ENCODE results near the gene BIRC2.

BIRC2 gene

DNA sequence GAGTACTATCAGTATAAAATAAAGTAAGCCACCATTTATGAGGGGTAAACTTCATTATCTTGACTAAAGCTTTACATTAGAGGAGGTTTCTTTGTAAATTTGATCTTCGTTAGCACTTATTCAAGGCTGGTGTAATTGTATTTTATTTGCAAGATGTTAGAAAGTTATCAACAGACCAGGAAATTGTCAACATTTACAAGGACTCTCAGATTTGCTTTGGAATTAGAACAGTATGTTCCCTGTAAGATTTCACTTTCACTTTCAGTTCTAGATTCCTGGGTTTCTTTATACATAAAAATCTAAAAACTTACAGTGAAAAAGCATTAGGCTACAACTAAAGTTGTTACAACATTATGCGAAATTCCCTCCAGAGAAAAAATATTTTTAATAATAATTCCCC lies 34.3 kb upstream of the BIRC2 start:
- H3K27ac ChIP-seq (ENCODE audit: low read depth, low read length) = peak overlapping the region; percentile 55

DNA sequence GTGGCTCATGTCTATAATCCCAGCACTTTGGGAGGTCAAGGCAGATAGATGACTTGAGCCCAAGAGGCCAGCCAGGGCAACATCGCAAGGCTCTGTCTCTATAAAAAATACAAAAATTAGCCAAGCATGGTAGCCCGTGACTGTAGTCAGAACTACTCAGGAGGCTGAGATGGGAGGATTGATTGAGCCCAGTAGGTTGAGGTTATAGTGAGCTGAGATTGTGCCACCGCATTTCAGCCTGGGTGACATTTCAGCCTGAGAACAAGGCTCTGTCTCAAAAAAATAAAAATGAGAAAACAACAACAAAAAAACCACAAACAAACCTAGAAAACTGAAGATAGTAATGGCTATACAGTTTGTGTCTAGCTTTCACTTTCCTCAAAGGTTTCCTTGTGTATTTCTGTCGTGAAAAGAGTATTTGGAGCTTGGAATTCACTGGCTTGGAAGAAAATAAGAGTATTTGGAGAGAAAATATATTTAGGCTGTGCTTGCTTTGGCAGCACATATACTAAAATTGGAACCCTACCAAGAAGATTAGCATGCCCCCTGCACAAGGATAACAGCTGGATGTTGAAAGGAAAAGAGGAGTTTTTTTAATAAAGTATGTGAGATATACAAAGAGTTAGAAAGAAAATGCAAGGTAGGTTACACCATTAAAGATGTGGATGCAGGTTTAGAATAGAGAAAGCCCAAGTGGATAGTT lies 33.6 kb upstream of the BIRC2 start:
- Histone ChIP-seq H3K9me3 (ENCODE audit: control insufficient read depth in 5 of 5, low read length in 5 of 5) (no peaks in the 10 kb centered on the region), H3K36me3 (ENCODE audit: control insufficient read depth in 5 of 5, insufficient read depth in 5 of 5, low read length in 5 of 5) (no peaks in the 10 kb centered on the region), H3K4me3 (ENCODE audit: low read depth in 1 of 5, low read length in 5 of 5) (peak overlapping the region; percentile 37 to 68 (median 50)), H3K27me3 (ENCODE audit: control insufficient read depth in 5 of 5, insufficient read depth in 4 of 5, low read length in 5 of 5) (no peaks in the 10 kb centered on the region), H3K27ac (ENCODE audit: low read depth, low read length) (peak overlapping the region; percentile 55), H3K9ac (ENCODE audit: low read length in 5 of 5) (peak overlapping the region in 3 of 5 donors; percentile 35 to 63 (median 52)), H3K4me1 (ENCODE audit: control insufficient read depth in 5 of 5, insufficient read depth in 5 of 5, low read length in 5 of 5) (peaks cover 3 to 29% (median 13%) of the 10 kb centered on the region in 5 donors)

More for the DNA sequence above, 34.3 kb upstream of the BIRC2 start:
- Histone ChIP-seq H3K4me3 (ENCODE audit: low read depth in 1 of 5, low read length in 5 of 5) (peak overlapping the region; percentile 37 to 68 (median 50)), H3K4me1 (ENCODE audit: control insufficient read depth in 5 of 5, insufficient read depth in 5 of 5, low read length in 5 of 5) (peaks cover 3 to 22% (median 10%) of the 10 kb centered on the region in 5 donors), H3K9me3 (ENCODE audit: control insufficient read depth in 5 of 5, low read length in 5 of 5) (no peaks in the 10 kb centered on the region), H3K36me3 (ENCODE audit: control insufficient read depth in 5 of 5, insufficient read depth in 5 of 5, low read length in 5 of 5) (no peaks in the 10 kb centered on the region), H3K9ac (ENCODE audit: low read length in 5 of 5) (peak overlapping the region in 3 of 5 donors; percentile 30 to 63 (median 52)), H3K27me3 (ENCODE audit: control insufficient read depth in 5 of 5, insufficient read depth in 4 of 5, low read length in 5 of 5) (no peaks in the 10 kb centered on the region)

DNA sequence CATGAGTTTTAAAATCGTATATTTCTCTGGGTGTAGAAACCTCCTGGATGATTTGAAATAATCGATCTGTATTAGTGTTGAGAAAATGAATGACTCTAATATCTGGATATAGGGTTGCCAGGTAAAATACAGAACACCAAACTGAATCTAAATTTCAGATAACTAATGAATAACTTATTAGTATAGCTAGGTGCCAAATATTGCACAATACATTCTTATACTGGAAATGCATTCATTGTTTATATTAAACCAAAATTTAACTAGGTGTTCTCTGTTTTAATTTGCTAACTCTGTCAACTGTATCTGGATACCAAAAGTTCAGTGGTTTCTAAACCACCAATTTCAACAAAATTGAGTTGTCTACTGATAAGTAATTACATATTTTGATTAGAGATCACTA lies 32.2 kb upstream of the BIRC2 start:
- Histone ChIP-seq H3K9ac (ENCODE audit: low read length in 5 of 5) (no peak overlapping the region), H3K4me3 (ENCODE audit: low read depth in 1 of 5, low read length in 5 of 5) (no peak overlapping the region), H3K4me1 (ENCODE audit: control insufficient read depth in 5 of 5, insufficient read depth in 5 of 5, low read length in 5 of 5) (peaks cover 3 to 34% (median 13%) of the 10 kb centered on the region in 5 donors), H3K36me3 (ENCODE audit: control insufficient read depth in 5 of 5, insufficient read depth in 5 of 5, low read length in 5 of 5) (no peaks in the 10 kb centered on the region), H3K9me3 (ENCODE audit: control insufficient read depth in 5 of 5, low read length in 5 of 5) (no peaks in the 10 kb centered on the region), H3K27me3 (ENCODE audit: control insufficient read depth in 5 of 5, insufficient read depth in 4 of 5, low read length in 5 of 5) (no peaks in the 10 kb centered on the region), H3K27ac (ENCODE audit: low read depth, low read length) (no peak overlapping the region)

DNA sequence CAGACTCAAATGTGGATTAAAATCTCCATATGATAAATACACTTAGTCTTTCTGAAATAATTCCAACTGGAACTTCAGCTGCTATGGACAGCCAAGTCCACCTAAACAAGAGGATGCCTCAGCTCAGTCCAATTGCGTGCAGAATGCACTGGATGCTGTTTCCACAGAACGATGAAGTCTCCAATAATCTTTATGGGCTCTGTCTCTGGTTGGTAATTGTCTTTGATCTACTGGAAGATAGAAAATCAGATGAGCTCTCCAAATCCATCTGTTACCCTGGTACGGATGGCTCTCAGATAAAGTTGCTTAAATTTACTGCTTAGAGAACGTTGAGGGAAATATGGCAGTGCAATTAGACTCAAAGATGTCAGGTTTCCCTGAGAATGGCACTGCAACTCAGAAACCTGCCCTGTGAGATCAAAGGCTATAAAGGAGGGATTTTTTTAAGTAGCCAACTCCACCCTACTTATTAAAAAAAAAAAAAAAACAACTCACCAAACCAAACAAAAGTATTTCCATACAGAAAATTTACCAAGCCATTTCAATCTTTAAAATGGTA lies 30.6 kb upstream of the BIRC2 start:
- Histone ChIP-seq H3K9ac (ENCODE audit: low read length in 5 of 5) (no peak overlapping the region), H3K9me3 (ENCODE audit: control insufficient read depth in 5 of 5, low read length in 5 of 5) (no peaks in the 10 kb centered on the region), H3K27ac (ENCODE audit: low read depth, low read length) (peak overlapping the region; percentile 63), H3K36me3 (ENCODE audit: control insufficient read depth in 5 of 5, insufficient read depth in 5 of 5, low read length in 5 of 5) (no peaks in the 10 kb centered on the region), H3K4me3 (ENCODE audit: low read depth in 1 of 5, low read length in 5 of 5) (peak overlapping the region in 2 of 5 donors; percentile 80 to 86), H3K4me1 (ENCODE audit: control insufficient read depth in 5 of 5, insufficient read depth in 5 of 5, low read length in 5 of 5) (peaks cover 3 to 34% (median 13%) of the 10 kb centered on the region in 5 donors), H3K27me3 (ENCODE audit: control insufficient read depth in 5 of 5, insufficient read depth in 4 of 5, low read length in 5 of 5) (no peaks in the 10 kb centered on the region)

DNA sequence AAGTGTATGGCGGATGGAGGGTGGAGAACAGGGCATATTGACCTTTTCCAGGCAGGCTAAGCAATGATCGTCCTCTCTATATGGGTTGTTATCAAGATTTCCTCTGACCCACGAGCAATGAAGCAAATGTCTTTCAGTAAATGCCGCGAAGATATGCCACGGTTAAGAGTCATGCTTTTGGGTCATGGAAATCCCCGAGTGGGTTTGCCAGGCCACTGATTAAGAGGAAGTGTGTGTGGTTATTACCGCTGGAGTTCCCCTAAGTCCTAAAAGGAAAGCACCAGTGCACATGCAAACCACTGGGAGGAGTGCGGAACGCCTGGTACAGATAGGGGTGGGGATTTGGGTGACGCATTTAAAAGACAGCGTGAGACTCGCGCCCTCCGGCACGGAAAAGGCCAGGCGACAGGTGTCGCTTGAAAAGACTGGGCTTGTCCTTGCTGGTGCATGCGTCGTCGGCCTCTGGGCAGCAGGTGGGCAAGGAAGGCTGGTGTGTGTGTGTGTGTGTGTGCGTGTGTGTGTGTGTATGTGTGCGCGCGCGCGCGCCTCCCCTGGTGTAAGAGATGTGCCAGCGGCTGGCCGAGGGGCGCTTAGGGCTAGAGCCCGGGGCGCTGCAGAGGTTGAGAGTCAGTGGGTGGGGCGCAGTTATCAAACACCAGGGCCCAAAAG lies 29.8 kb upstream of the BIRC2 start, which contains the start of gene BIRC3:
Gene BIRC3, plus strand, starts transcription at position 386 of the 669 bp plus-strand sequence. CDS start 7,026 bp downstream, outside the sequence.
- Histone ChIP-seq H3K9me3 (ENCODE audit: control insufficient read depth in 5 of 5, low read length in 5 of 5) (no peaks in the 10 kb centered on the region), H3K9ac (ENCODE audit: low read length in 5 of 5) (peak within 1 kb of the TSS in 4 of 5 donors; percentile 33 to 74 (median 66)), H3K4me3 (ENCODE audit: low read depth in 1 of 5, low read length in 5 of 5) (peak within 1 kb of the TSS; percentile 80 to 86 (median 85)), H3K4me1 (ENCODE audit: control insufficient read depth in 5 of 5, insufficient read depth in 5 of 5, low read length in 5 of 5) (peaks cover 3 to 34% (median 13%) of the 10 kb centered on the region in 5 donors), H3K27ac (ENCODE audit: low read depth, low read length) (peak within 1 kb of the TSS; percentile 63), H3K27me3 (ENCODE audit: control insufficient read depth in 5 of 5, insufficient read depth in 4 of 5, low read length in 5 of 5) (no peaks in the 10 kb centered on the region), H3K36me3 (ENCODE audit: control insufficient read depth in 5 of 5, insufficient read depth in 5 of 5, low read length in 5 of 5) (no peaks in the 10 kb centered on the region)

DNA sequence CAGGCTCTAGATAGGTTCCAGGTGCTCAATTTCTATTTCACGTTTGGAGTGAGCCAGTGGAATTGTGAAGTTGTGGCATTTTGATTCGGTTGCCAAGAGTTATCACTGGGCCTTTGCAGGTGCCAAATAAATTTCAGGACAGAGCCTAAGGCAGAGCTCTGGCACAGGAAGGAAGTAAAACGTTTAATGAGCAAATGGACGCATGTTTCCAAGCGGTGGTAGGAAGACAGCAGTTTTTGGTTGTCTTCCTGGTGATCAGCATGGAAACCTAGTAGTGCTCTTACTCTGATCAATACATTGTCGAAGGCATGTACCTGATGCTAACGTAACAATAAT lies 29.3 kb upstream of the BIRC2 start:
- Histone ChIP-seq H3K27ac (ENCODE audit: low read depth, low read length) (peak overlapping the region; percentile 63), H3K4me1 (ENCODE audit: control insufficient read depth in 5 of 5, insufficient read depth in 5 of 5, low read length in 5 of 5) (peaks cover 3 to 34% (median 13%) of the 10 kb centered on the region in 5 donors), H3K4me3 (ENCODE audit: low read depth in 1 of 5, low read length in 5 of 5) (peak overlapping the region; percentile 80 to 86 (median 85)), H3K9me3 (ENCODE audit: control insufficient read depth in 5 of 5, low read length in 5 of 5) (no peaks in the 10 kb centered on the region), H3K36me3 (ENCODE audit: control insufficient read depth in 5 of 5, insufficient read depth in 5 of 5, low read length in 5 of 5) (no peaks in the 10 kb centered on the region), H3K27me3 (ENCODE audit: control insufficient read depth in 5 of 5, insufficient read depth in 4 of 5, low read length in 5 of 5) (no peaks in the 10 kb centered on the region), H3K9ac (ENCODE audit: low read length in 5 of 5) (peak overlapping the region in 4 of 5 donors; percentile 33 to 74 (median 66))

DNA sequence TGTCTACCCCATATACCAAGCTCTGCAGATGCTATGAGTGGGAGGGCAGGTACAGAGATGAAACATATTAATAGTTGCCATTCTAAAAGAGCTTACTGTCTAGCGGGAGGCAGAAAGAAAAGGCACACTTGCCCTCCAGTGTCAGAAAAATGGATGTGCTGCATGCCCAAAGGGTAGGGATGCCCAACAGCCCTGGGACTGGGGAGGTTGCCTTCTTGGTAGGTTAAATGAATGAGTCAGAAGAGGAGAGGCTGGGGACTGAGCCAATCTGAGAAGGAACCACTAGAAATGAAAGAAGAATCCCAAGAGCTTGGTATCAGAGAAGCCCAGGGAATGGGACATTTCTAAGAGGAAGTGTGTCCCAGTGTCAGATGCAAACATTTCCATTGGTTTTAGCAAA lies 28.5 kb upstream of the BIRC2 start:
- Histone ChIP-seq H3K36me3 (ENCODE audit: control insufficient read depth in 5 of 5, insufficient read depth in 5 of 5, low read length in 5 of 5) (no peaks in the 10 kb centered on the region), H3K27ac (ENCODE audit: low read depth, low read length) (no peak overlapping the region), H3K9ac (ENCODE audit: low read length in 5 of 5) (no peak overlapping the region), H3K27me3 (ENCODE audit: control insufficient read depth in 5 of 5, insufficient read depth in 4 of 5, low read length in 5 of 5) (no peaks in the 10 kb centered on the region), H3K4me1 (ENCODE audit: control insufficient read depth in 5 of 5, insufficient read depth in 5 of 5, low read length in 5 of 5) (peaks cover 3 to 28% (median 8%) of the 10 kb centered on the region in 5 donors), H3K4me3 (ENCODE audit: low read depth in 1 of 5, low read length in 5 of 5) (peak overlapping the region in 4 of 5 donors; percentile 37 to 86 (median 82)), H3K9me3 (ENCODE audit: control insufficient read depth in 5 of 5, low read length in 5 of 5) (no peaks in the 10 kb centered on the region)

DNA sequence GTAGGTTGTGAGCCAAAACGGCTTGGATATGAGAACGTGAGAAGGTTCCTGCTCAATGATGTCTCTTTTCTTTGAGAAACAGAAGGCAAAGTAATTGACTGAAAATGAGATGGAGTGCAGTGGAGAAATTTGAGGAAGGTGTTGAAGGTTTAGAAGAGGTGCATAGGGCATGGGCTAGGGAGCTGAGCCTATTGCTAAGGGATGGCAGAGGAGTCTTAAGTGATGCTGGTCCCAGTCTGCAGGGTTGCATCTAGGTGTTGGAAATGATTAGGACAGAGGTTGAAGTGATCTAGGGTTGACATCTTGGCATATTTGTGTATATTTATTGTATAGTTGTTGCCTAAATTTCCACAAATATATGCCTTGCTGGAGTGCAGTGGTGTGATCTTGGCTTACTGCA lies 27.5 kb upstream of the BIRC2 start:
- no peak overlapping the region for H3K9ac ChIP-seq (ENCODE audit: low read length in 5 of 5)
- no peaks in the 10 kb centered on the region for H3K36me3 ChIP-seq (ENCODE audit: control insufficient read depth in 5 of 5, insufficient read depth in 5 of 5, low read length in 5 of 5)
- H3K27ac ChIP-seq (ENCODE audit: low read depth, low read length) = no peak overlapping the region
- H3K4me1 ChIP-seq (ENCODE audit: control insufficient read depth in 5 of 5, insufficient read depth in 5 of 5, low read length in 5 of 5) = peaks cover 3 to 25% (median 5%) of the 10 kb centered on the region in 5 donors
- no peak overlapping the region for H3K4me3 ChIP-seq (ENCODE audit: low read depth in 1 of 5, low read length in 5 of 5)
- H3K9me3 ChIP-seq (ENCODE audit: control insufficient read depth in 5 of 5, low read length in 5 of 5) = no peaks in the 10 kb centered on the region
- no peaks in the 10 kb centered on the region for H3K27me3 ChIP-seq (ENCODE audit: control insufficient read depth in 5 of 5, insufficient read depth in 4 of 5, low read length in 5 of 5)

DNA sequence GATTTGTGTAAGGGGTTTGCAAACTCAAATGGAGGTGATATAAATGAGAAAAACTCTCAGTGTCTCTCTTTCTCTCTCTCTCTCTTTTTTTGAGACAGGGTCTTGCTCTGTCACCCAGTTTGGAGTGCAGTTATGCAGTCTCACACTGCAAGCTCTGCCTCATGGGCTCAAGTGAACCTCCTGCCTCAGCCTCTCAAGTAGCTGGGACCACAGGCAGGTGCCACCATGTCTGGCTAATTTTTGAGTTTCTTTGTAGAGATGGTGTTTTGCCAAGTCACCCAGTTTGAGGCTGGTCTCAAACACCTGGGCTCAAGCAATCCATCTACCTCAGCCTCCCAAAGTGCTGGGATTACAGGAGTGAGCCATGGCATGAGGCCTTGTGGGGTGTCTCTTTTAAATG lies 26.8 kb upstream of the BIRC2 start:
- Histone ChIP-seq H3K27me3 (ENCODE audit: control insufficient read depth in 5 of 5, insufficient read depth in 4 of 5, low read length in 5 of 5) (no peaks in the 10 kb centered on the region), H3K4me1 (ENCODE audit: control insufficient read depth in 5 of 5, insufficient read depth in 5 of 5, low read length in 5 of 5) (peaks cover 3 to 25% (median 5%) of the 10 kb centered on the region in 5 donors), H3K27ac (ENCODE audit: low read depth, low read length) (no peak overlapping the region), H3K9me3 (ENCODE audit: control insufficient read depth in 5 of 5, low read length in 5 of 5) (no peaks in the 10 kb centered on the region), H3K36me3 (ENCODE audit: control insufficient read depth in 5 of 5, insufficient read depth in 5 of 5, low read length in 5 of 5) (no peaks in the 10 kb centered on the region), H3K9ac (ENCODE audit: low read length in 5 of 5) (no peak overlapping the region), H3K4me3 (ENCODE audit: low read depth in 1 of 5, low read length in 5 of 5) (no peak overlapping the region)

DNA sequence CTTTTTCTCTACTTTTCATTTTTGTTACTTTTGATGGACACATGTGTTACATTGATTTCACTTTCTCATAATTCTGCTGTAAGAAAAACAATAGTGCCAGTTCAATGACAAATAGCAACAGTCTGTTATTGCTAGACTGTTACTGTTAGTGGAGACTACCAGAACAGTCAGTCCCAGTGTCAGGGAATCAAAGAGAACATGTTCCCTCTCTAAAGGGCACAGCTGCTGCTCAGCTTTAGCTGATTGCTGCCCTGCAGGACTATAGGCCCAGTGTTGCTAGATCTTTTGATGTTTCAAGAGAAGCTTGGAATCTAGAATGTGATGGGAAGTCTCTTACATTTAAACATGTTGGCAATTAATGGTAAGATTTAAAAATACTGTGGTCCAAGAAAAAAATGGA lies 26.3 kb upstream of the BIRC2 start:
- Histone ChIP-seq H3K4me3 (ENCODE audit: low read depth in 1 of 5, low read length in 5 of 5) (no peak overlapping the region), H3K9me3 (ENCODE audit: control insufficient read depth in 5 of 5, low read length in 5 of 5) (no peaks in the 10 kb centered on the region), H3K27me3 (ENCODE audit: control insufficient read depth in 5 of 5, insufficient read depth in 4 of 5, low read length in 5 of 5) (no peaks in the 10 kb centered on the region), H3K27ac (ENCODE audit: low read depth, low read length) (no peak overlapping the region), H3K4me1 (ENCODE audit: control insufficient read depth in 5 of 5, insufficient read depth in 5 of 5, low read length in 5 of 5) (peaks cover 3 to 25% (median 5%) of the 10 kb centered on the region in 5 donors), H3K36me3 (ENCODE audit: control insufficient read depth in 5 of 5, insufficient read depth in 5 of 5, low read length in 5 of 5) (no peaks in the 10 kb centered on the region), H3K9ac (ENCODE audit: low read length in 5 of 5) (no peak overlapping the region)

Measured in subcutaneous abdominal adipose tissue (tissue), 5 donors.